ENCODE data around the gene BTG2.

GRCh38 chr1:203353486-203353885 is 48.2 kb downstream of the BTG2 start:
- TF ChIP-seq CTCF (IDR thresholded peaks at IDR 0.05; ENCODE audit: poor library complexity), result no peak
- TF ChIP-seq EZH2 (IDR thresholded peaks at IDR 0.05; ENCODE audit: borderline replicate concordance), result no peak
